GM18517 (cell line): ENCODE measurements around the gene ELOA.

Experiments
- ATAC-seq: cut with Tn5 transposase; IDR thresholded peaks from one replicate; pipeline ENCODE4 v1.9.1; 2021; ENCODE audit warnings: mild to moderate bottlenecking, moderate library complexity; ENCODE audit not compliant: unreplicated experiment

Gene ELOA

GRCh38 chr1:23743287-23744152, at the start of gene ELOA:
Gene ELOA (plus strand): TSS chr1:23743471. CDS start chr1:23743504, 33 bp downstream.
- ATAC-seq, result peak; percentile 63

GRCh38 chr1:23693599-23693998, 49.7 kb upstream of the ELOA start:
- no peak for ATAC-seq

GRCh38 chr1:23694371-23694770, 48.9 kb upstream of the ELOA start:
- ATAC-seq, result no peak

- ATAC-seq, result no peak
These were observed 47.6 kb upstream of the ELOA start for GRCh38 chr1:23695667-23696066.

- no peak for ATAC-seq
These were observed 46.8 kb upstream of the ELOA start for GRCh38 chr1:23696335-23696989.

- ATAC-seq, result no peak
These were observed 44.8 kb upstream of the ELOA start for GRCh38 chr1:23698466-23698865.

- ATAC-seq, result no peak
These were observed 43.7 kb upstream of the ELOA start for GRCh38 chr1:23699280-23700179.

- no peak for ATAC-seq
These were observed 42.0 kb upstream of the ELOA start for GRCh38 chr1:23701310-23701709.

GRCh38 chr1:23701996-23702395, 41.3 kb upstream of the ELOA start:
- ATAC-seq, result no peak

GRCh38 chr1:23704834-23705495, 38.3 kb upstream of the ELOA start:
- no peak for ATAC-seq

GRCh38 chr1:23709229-23709628, 34.0 kb upstream of the ELOA start:
- no peak for ATAC-seq

GRCh38 chr1:23718482-23718881, 24.8 kb upstream of the ELOA start:
- no peak for ATAC-seq

- ATAC-seq, result no peak
These were observed 24.0 kb upstream of the ELOA start for GRCh38 chr1:23719162-23719820.

- peak; percentile 53 for ATAC-seq
These were observed 22.8 kb upstream of the ELOA start for GRCh38 chr1:23720256-23720995.

- no peak for ATAC-seq
These were observed 20.6 kb upstream of the ELOA start for GRCh38 chr1:23722652-23723051.

- no peak for ATAC-seq
These were observed 16.6 kb upstream of the ELOA start for GRCh38 chr1:23726686-23727085.

- ATAC-seq, result no peak
These were observed 15.9 kb upstream of the ELOA start for GRCh38 chr1:23727362-23727811.

GRCh38 chr1:23732363-23733224, 10.7 kb upstream of the ELOA start:
- no peak for ATAC-seq
